GM23248 (cell line): ENCODE measurements around the gene HYOU1.

ENCODE experiments used
- EZH2 ChIP-seq: fragments of 200-600 bp; sonication (generic); IDR thresholded peaks from 2 replicates; pipeline ENCODE4 v1.6.1; 2018; ENCODE audit warnings: antibody characterized with exemption, mild to moderate bottlenecking; ENCODE audit not compliant: insufficient read depth, poor library complexity, severe bottlenecking
- EZH2phosphoT487 ChIP-seq: fragments of 200-600 bp; sonication (generic); IDR thresholded peaks from 2 replicates; pipeline ENCODE4 v1.6.1; 2018; ENCODE audit warnings: antibody characterized with exemption, moderate library complexity, mild to moderate bottlenecking, low read depth; ENCODE audit not compliant: insufficient read depth

DNA sequence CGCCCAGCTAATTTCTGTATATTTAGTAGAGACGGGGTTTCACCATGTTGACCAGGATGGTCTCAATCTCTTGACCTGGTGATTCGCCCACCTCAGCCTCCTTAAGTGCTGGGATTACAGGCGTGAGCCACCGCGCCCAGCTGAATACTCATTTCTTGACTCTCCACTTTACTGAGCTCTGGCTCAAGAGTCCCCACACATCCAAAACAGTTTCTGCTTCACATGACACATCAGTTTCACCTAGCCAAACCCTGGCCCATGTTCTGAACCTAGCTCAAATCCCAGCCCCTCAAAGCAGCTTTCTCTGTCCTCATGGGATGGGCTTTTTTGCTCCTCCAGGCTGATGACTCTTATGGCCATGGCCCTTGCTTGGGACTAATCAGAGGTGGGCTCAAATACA, 9.8 kb downstream of the HYOU1 start:
- TF ChIP-seq EZH2, result no peak
- no peak for TF ChIP-seq EZH2phosphoT487
